GM12801 (cell line): Measurements from ENCODE around the gene SIMC1.

Source experiments
- TF ChIP-seq, protein P1 (sequence below): IDR thresholded peaks from one replicate; pipeline ENCODE4 v1.5.1; 2011; ENCODE audit warnings: control low read depth; ENCODE audit not compliant: insufficient read length; ENCODE audit errors: extremely low read depth

SIMC1 gene

DNA sequence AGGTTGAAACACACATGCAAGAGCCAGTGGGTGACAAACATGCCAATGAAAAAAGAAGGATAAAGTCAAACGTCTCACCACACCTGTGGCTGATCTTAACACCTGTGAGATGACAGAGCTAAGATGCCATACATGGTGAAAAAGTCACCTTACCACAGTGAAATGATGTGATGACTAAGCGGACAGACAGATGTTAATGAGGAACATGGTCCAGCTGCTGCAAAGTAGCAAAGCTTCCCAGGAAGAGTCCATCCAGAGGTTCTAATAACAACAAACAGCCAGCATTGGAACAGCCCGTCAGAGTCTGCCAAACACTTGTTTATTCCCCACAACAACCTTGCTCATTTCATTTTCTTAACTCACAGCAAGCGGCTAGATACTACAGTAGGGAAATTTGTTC lies 121.4 kb downstream of the SIMC1 start:
- TF ChIP-seq, protein P1, sequence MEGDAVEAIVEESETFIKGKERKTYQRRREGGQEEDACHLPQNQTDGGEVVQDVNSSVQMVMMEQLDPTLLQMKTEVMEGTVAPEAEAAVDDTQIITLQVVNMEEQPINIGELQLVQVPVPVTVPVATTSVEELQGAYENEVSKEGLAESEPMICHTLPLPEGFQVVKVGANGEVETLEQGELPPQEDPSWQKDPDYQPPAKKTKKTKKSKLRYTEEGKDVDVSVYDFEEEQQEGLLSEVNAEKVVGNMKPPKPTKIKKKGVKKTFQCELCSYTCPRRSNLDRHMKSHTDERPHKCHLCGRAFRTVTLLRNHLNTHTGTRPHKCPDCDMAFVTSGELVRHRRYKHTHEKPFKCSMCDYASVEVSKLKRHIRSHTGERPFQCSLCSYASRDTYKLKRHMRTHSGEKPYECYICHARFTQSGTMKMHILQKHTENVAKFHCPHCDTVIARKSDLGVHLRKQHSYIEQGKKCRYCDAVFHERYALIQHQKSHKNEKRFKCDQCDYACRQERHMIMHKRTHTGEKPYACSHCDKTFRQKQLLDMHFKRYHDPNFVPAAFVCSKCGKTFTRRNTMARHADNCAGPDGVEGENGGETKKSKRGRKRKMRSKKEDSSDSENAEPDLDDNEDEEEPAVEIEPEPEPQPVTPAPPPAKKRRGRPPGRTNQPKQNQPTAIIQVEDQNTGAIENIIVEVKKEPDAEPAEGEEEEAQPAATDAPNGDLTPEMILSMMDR = no peak

DNA sequence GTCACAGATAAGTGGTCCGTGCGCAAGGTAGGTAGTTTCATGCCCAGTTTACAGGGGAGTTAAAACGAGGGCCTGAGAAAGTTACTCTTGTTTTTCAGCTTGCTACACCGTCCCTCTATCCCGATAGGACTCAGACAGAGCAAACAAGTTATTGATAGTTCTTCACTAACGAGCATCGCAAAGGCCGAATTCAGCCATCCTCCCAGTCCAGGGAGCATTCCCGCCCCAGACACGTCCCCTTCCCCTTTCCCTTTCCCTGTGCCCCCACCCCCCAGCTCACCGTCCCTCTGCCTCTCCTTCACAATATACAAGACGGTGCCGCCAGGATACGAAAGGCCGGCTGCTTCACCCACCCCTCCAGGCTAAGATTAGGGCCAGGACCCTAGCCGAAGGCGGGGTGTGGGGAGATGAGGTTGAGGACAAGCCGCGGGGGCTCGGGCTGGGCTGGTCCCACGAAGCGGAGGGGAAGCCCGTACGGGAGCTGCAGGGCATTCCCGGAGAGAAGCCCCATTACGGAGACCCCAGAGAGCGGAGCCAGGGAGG lies 122.7 kb downstream of the SIMC1 start:
- TF ChIP-seq, protein P1 = no peak

DNA sequence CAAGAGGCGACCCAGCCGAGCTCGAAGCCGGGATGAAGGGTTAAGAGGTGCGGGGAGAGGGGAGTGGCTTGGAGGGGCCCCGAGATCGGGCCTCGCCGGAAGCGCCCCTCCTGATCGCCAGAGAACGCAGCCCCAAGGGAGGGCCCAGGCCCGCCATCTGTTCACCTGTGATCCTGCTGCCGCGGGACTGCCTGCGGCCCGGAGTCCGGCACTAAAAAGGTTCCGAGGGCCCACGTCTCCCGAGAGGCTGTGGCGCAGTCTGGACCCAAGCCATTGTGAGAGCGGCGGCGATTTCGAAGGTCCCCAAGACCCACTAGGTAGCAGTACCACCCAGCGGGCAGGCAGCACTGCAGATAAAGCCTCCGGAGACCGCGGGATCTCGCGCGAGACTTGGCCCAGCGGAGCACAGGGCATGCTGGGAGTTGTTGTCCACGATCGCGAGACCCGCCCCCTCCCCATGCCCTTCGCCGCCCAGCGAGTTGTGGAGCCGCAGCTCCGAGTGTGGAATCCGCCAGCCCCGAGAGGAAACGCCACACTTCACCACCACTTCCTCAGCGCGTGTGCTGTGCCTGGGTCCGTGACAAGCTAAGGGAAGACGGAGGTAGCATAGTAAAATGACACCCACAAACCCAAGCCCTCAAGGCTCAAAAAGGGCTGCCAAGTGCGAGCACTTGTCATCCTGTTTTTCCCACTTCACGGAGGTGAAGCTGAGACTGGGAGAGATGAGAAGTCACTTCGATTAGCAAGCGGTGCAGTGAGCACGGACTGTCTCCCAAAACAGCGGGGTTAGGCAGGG lies 123.4 kb downstream of the SIMC1 start, which contains the start of gene KIAA1191:
TSS of gene KIAA1191 (minus strand) at position 328 of the 796 bp plus-strand sequence. CDS start 2,256 bp downstream, outside the sequence.
- TF ChIP-seq, protein P1 = no peak

DNA sequence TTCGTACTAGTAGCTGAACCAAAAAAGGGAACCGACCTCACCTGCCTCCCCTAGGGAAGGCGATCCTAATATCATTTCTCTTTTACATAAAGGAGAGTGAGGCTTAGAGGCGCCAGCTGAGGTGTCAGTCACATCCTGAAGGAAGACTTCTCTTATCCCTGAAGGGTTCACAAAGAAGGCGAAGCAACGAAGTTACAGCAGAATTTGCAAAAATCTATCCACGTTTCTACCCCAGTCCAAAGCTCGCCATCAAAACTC lies 123.9 kb downstream of the SIMC1 start:
- TF ChIP-seq, protein P1 = no peak

DNA sequence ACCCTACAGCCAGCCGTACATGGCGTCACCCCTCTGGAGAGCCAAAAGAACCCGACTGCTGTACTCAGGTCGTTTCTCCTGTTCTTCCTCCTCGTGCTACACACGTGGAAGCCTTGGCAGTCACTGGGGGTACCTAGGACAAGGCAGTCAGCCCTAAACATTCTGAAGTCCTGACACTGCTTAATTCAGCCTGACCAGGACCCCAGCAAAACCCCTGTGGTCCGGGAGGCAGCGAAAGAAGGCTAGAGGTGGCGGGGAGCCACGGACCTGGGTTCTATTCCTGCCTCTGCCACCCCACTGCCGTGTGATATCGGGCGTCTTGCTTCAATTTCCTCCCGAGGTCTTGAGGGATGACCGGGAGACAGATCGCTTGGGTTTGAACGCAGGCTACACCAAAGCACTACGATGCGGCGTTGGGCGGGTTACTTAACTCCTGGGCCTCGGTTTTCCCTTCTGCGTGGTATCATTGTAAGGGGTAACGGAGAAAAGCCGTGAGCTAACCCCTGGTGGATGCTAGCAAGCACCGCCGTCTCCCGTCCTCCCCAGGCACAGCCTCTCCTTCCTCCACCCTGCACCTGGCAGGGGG lies 126.6 kb downstream of the SIMC1 start:
- TF ChIP-seq, protein P1 = no peak

DNA sequence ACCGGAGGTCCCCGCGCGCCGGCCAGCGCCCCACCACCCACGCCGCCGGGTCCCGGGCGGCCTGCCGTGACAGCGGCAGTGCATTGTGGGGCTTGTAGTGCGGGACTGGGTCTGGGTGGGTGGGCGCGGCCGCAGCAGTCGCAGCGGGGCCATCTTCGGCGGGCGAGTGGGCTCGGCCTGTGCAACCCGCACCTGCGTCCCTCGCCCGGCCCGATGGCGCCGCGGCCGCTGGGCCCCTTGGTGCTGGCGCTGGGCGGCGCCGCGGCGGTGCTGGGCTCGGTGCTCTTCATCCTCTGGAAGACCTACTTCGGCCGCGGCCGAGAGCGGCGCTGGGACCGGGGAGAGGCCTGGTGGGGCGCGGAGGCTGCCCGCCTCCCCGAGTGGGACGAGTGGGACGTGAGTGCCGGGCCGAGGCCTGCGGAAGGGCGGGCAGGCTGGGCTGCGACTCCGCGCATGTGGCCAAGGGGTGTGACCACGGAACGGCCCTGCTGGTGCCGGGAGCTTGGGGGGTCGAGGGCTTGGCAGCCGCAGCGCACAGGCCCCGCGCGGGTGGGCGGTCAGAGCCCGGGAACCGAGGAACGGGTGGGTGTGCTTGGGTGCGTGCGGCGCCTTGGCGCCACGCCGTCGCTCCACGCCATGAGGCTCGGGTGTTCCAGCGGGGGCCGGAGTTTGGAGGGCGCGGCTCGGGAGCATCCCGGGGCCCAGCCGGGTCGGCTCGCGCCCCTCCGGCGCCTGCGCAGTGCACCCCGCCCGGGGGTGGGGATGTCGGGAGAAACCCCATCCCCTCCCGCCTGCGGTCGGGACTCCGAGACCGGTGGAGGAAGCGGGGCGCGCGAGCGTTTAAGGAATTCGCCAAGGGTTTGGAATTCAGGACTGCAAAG lies 127.4 kb downstream of the SIMC1 start, which contains the start of gene ARL10:
TSS of gene ARL10 (plus strand) at position 137 of the 881 bp plus-strand sequence. CDS start at position 214, 77 bp downstream.
- TF ChIP-seq, protein P1 = no peak
